ENCODE data around the gene TSSC4.

The TSSC4 gene

GRCh38 chr11:2393941-2394817, 6.4 kb upstream of the TSSC4 start (continued):
- TF ChIP-seq BCL6B (tag by site-specific recombination; IDR thresholded peaks at IDR 0.05) (no peak), ZNF558 (tag by site-specific recombination; IDR thresholded peaks at IDR 0.05) (no peak)

DNA sequence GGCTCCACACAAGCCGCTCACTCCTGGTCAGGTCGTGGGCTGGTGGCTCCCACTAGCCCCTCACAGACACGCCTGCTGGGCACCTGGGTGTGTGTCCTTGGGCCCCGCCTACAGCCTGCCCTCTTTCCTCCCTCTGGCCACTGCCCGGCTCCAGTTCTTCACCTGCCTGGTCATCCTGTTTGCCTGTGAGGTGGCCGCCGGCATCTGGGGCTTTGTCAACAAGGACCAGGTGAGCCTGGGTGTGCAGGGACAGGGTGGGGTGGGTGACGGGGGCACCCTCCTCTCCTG, 5.8 kb upstream of the TSSC4 start:
- Histone ChIP-seq H3K4me3 (ENCODE audit: low read depth, low read length) (no peak overlapping the region), H3K9me3 (ENCODE audit: control insufficient read depth, insufficient read depth, low read depth, low read length) (no peaks in the 10 kb centered on the region), H3K36me3 (ENCODE audit: control insufficient read depth in 2 of 2, insufficient read depth in 1 of 2, low read length in 2 of 2) (peaks cover 0 to 82% of the 10 kb centered on the region in 2 experiments; a peak in 1 of 3 replicates), H3K27ac (ENCODE audit: extremely low read depth, low read depth, low read length) (no peak overlapping the region), H3K4me1 (ENCODE audit: control insufficient read depth, insufficient read depth, low read length) (no peaks in the 10 kb centered on the region)
- ChIA-PET CTCF (interaction anchor here (0.6 kb wide), 1 partner anchor 25 kb away, joined by 4 read pairs; no protein-coding TSS in a partner anchor), POLR2A (no interaction called here)
- TF ChIP-seq ZEB2 (tag by site-specific recombination; IDR thresholded peaks at IDR 0.05), result no peak
- TF ChIP-seq ZNF48 (tag by site-specific recombination; IDR thresholded peaks at IDR 0.05), result no peak
- TF ChIP-seq ZSCAN5A (tag by site-specific recombination; IDR thresholded peaks at IDR 0.05), result no peak
- TF ChIP-seq ZNF426 (tag by site-specific recombination; IDR thresholded peaks at IDR 0.05), result no peak

GRCh38 chr11:2395211-2395730, 5.3 kb upstream of the TSSC4 start:
- CTCF ChIA-PET, result interaction anchor here (0.6 kb wide), 1 partner anchor 24 kb away, joined by 4 read pairs; no protein-coding TSS in a partner anchor
- POLR2A ChIA-PET, result no interaction called here
- no peaks in the 10 kb centered on the region for H3K4me1 ChIP-seq (ENCODE audit: control insufficient read depth, insufficient read depth, low read length)
- H3K27ac ChIP-seq (ENCODE audit: extremely low read depth, low read depth, low read length), result no peak overlapping the region
- H3K4me3 ChIP-seq (ENCODE audit: low read depth, low read length), result no peak overlapping the region
- TF ChIP-seq, protein P1, sequence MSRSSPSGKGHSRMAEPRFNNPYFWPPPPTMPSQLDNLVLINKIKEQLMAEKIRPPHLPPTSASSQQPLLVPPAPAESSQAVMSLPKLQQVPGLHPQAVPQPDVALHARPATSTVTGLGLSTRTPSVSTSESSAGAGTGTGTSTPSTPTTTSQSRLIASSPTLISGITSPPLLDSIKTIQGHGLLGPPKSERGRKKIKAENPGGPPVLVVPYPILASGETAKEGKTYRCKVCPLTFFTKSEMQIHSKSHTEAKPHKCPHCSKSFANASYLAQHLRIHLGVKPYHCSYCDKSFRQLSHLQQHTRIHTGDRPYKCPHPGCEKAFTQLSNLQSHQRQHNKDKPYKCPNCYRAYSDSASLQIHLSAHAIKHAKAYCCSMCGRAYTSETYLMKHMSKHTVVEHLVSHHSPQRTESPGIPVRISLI (tag by site-specific recombination; IDR thresholded peaks at IDR 0.05), result no peak
- peak; percentile 59 for TF ChIP-seq KLF1 (tag by site-specific recombination; IDR thresholded peaks at IDR 0.05)
- H3K36me3 ChIP-seq (ENCODE audit: control insufficient read depth in 2 of 2, insufficient read depth in 1 of 2, low read length in 2 of 2), result peaks cover 0 to 77% of the 10 kb centered on the region in 2 experiments; a peak in 1 of 3 replicates
- H3K9me3 ChIP-seq (ENCODE audit: control insufficient read depth, insufficient read depth, low read depth, low read length), result no peaks in the 10 kb centered on the region

GRCh38 chr11:2395856-2396255, 4.7 kb upstream of the TSSC4 start:
- CTCF ChIA-PET, result no interaction called here
- POLR2A ChIA-PET, result interaction anchor here (2.3 kb wide), 1 partner anchor 18 kb away, joined by 6 read pairs; no protein-coding TSS in a partner anchor
- H3K4me3 ChIP-seq (ENCODE audit: low read depth, low read length), result no peak overlapping the region
- no peaks in the 10 kb centered on the region for H3K9me3 ChIP-seq (ENCODE audit: control insufficient read depth, insufficient read depth, low read depth, low read length)
- H3K4me1 ChIP-seq (ENCODE audit: control insufficient read depth, insufficient read depth, low read length), result no peaks in the 10 kb centered on the region
- peaks cover 0 to 74% of the 10 kb centered on the region in 2 experiments; a peak in 1 of 3 replicates for H3K36me3 ChIP-seq (ENCODE audit: control insufficient read depth in 2 of 2, insufficient read depth in 1 of 2, low read length in 2 of 2)
- no peak overlapping the region for H3K27ac ChIP-seq (ENCODE audit: extremely low read depth, low read depth, low read length)
- peak; percentile 90 for TF ChIP-seq KLF1 (tag by site-specific recombination; IDR thresholded peaks at IDR 0.05)
- TF ChIP-seq ZNF214 (tag by site-specific recombination; IDR thresholded peaks at IDR 0.05; ENCODE audit: borderline replicate concordance), result no peak
- no peak for TF ChIP-seq ZNF121 (tag by site-specific recombination; IDR thresholded peaks at IDR 0.05)
- peak; percentile 55 for TF ChIP-seq GLIS2 (tag by site-specific recombination; IDR thresholded peaks at IDR 0.05)
- 0 out of 2 replicates have a peak, but pooled peaks have one; percentile 23 for TF ChIP-seq KLF8 (tag by site-specific recombination; IDR thresholded peaks at IDR 0.05)
- no peak for TF ChIP-seq ZNF391 (tag by site-specific recombination; IDR thresholded peaks at IDR 0.05; ENCODE audit: borderline replicate concordance, low read depth)
- no peak for TF ChIP-seq ZNF768 (tag by site-specific recombination; IDR thresholded peaks at IDR 0.05)
- no peak for TF ChIP-seq GLI4 (tag by site-specific recombination; IDR thresholded peaks at IDR 0.05)
- no peak for TF ChIP-seq ZNF558 (tag by site-specific recombination; IDR thresholded peaks at IDR 0.05)
- no peak for TF ChIP-seq ZNF791 (tag by site-specific recombination; IDR thresholded peaks at IDR 0.05)
- no peak for TF ChIP-seq ZNF830 (tag by site-specific recombination; IDR thresholded peaks at IDR 0.05; ENCODE audit: low read depth)
- TF ChIP-seq ZNF114 (tag by site-specific recombination; IDR thresholded peaks at IDR 0.05), result no peak
- TF ChIP-seq KLF10 (tag by site-specific recombination; IDR thresholded peaks at IDR 0.05), result no peak
- no peak for TF ChIP-seq ZNF324 (tag by site-specific recombination; IDR thresholded peaks at IDR 0.05)
- TF ChIP-seq ZNF600 (tag by site-specific recombination; IDR thresholded peaks at IDR 0.05), result no peak
- no peak for TF ChIP-seq ZNF302 (tag by site-specific recombination; IDR thresholded peaks at IDR 0.05; ENCODE audit: low read depth)
- no peak for TF ChIP-seq SP2 (tag by site-specific recombination; IDR thresholded peaks at IDR 0.05)
- no peak for TF ChIP-seq ZNF664 (tag by site-specific recombination; IDR thresholded peaks at IDR 0.05)
